SK-N-SH (cell line): ENCODE data around the gene ZNF518A.

ENCODE experiments used
- CTCF ChIP-seq: fragments of 200-600 bp; sonication (generic); IDR thresholded peaks from 2 replicates; pipeline ENCODE4 v1.6.1; 2017; ENCODE audit warnings: antibody characterized with exemption, mild to moderate bottlenecking, moderate library complexity
- EP300 ChIP-seq, 2 experiments: IDR thresholded peaks; 2 replicates each; pipeline versions ENCODE4 v1.4.0 to v1.6.1; 2012; ENCODE audit warnings: borderline replicate concordance in 1 of 2, low read depth in 1 of 2, low read length in 1 of 2
- GATA2 ChIP-seq: sonication (generic); formaldehyde crosslinking; IDR thresholded peaks from 2 replicates; pipeline ENCODE4 v1.5.0; 2020; ENCODE audit warnings: mild to moderate bottlenecking, missing genetic modification reagents
- MAX ChIP-seq: IDR thresholded peaks from 2 replicates; pipeline ENCODE4 v1.4.0; 2012; ENCODE audit warnings: low read depth
- MXI1 ChIP-seq: IDR thresholded peaks from 2 replicates; pipeline ENCODE4 v1.6.1; 2012; ENCODE audit warnings: mild to moderate bottlenecking, low read depth, low read length, improper control_type of control experiment
- POLR2AphosphoS5 ChIP-seq: IDR thresholded peaks from 2 replicates; pipeline ENCODE4 v1.6.1; 2012; ENCODE audit warnings: low read depth, low read length
- RXRA ChIP-seq: IDR thresholded peaks from 2 replicates; pipeline ENCODE4 v1.4.0; 2012; ENCODE audit warnings: low read depth, mild to moderate bottlenecking, borderline replicate concordance
- TEAD4 ChIP-seq: IDR thresholded peaks from 2 replicates; pipeline ENCODE4 v1.4.0; 2012; ENCODE audit warnings: mild to moderate bottlenecking, borderline replicate concordance; ENCODE audit not compliant: insufficient read depth
- ZBTB33 ChIP-seq: IDR thresholded peaks from 2 replicates; pipeline ENCODE4 v1.4.0; 2012; ENCODE audit warnings: low read depth, borderline replicate concordance

- TF ChIP-seq TEAD4 (no peak), CTCF (no peak), GATA2 (CRISPR knock-in tag) (no peak), POLR2AphosphoS5 (no peak), EP300 (IDR thresholded peaks at IDR 0.05; ENCODE audit: borderline replicate concordance in 1 of 2, low read depth in 1 of 2, low read length in 1 of 2) (no peak), ZBTB33 (no peak), MXI1 (no peak), MAX (no peak), RXRA (no peak)
Observed at GRCh38 chr10:96097865-96098264, 32.2 kb upstream of the ZNF518A start.
